ENCODE measurements around the gene DBF4B.

GRCh38 chr17:44780161-44780560 lies 71.7 kb downstream of the DBF4B start:
- no peak for TF ChIP-seq ZBTB33 (IDR thresholded peaks at IDR 0.05; ENCODE audit: extremely low read depth, insufficient replicate concordance, low read length)
- no peak for TF ChIP-seq EZH2phosphoT487 (IDR thresholded peaks at IDR 0.05; ENCODE audit: borderline replicate concordance)
